WI38 (cell line): Measurements from ENCODE around the gene XRN1.
"Not testable (repeated sequence)": the region's sequence is repeated elsewhere in the genome, so short reads cannot be mapped to it uniquely, and the experiment has no call there.

Experiments
- H3K4me3 ChIP-seq: 2 replicates; pipeline ENCODE4 v1.5.1; 2011; ENCODE audit warnings: low read depth, mild to moderate bottlenecking, control low read depth, low read length
- TF ChIP-seq, protein P1 (sequence below): IDR thresholded peaks from 2 replicates; pipeline ENCODE4 v1.5.1; 2012; ENCODE audit warnings: low read depth, mild to moderate bottlenecking, control low read depth, low read length

Gene XRN1

DNA sequence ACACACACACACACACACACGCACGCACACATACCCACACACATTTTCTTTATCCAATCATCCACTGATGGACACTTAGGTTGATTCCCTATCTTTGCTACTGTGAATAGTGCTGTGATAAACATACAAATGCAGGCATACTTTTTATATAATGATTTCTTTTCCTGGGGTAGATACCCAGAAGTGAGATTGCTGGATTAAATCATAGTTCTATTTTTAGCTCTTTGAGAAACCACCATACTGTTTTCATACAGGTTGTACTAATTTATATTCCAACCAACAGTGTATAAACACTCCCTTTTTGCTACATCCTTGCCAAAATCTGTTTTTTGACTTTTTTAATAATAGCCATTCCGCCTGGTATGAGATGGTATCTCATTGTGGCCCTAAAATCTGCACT, 127.9 kb downstream of the XRN1 start:
- H3K4me3 ChIP-seq: no peak overlapping the region
- TF ChIP-seq, protein P1, sequence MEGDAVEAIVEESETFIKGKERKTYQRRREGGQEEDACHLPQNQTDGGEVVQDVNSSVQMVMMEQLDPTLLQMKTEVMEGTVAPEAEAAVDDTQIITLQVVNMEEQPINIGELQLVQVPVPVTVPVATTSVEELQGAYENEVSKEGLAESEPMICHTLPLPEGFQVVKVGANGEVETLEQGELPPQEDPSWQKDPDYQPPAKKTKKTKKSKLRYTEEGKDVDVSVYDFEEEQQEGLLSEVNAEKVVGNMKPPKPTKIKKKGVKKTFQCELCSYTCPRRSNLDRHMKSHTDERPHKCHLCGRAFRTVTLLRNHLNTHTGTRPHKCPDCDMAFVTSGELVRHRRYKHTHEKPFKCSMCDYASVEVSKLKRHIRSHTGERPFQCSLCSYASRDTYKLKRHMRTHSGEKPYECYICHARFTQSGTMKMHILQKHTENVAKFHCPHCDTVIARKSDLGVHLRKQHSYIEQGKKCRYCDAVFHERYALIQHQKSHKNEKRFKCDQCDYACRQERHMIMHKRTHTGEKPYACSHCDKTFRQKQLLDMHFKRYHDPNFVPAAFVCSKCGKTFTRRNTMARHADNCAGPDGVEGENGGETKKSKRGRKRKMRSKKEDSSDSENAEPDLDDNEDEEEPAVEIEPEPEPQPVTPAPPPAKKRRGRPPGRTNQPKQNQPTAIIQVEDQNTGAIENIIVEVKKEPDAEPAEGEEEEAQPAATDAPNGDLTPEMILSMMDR: no peak

DNA sequence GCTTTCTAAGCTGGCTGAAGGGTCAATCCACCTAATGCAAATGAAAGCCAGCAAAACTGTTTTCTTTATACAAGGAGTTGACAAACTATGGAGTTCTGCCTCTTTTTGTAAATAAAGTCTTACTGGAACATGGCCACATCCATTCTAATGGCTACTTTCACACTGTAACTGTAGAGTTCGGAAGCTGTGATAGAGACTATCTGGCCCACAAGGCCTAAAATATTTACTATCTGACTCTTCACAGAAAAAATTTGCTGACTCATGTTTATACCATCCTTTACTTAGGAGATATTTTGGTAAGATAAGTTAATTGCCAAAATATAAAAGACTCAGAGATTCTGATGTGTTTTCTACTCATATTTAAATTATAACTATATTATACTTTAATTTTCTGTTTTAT, 128.7 kb downstream of the XRN1 start:
- TF ChIP-seq, protein P1: no peak
- no peak overlapping the region for H3K4me3 ChIP-seq

DNA sequence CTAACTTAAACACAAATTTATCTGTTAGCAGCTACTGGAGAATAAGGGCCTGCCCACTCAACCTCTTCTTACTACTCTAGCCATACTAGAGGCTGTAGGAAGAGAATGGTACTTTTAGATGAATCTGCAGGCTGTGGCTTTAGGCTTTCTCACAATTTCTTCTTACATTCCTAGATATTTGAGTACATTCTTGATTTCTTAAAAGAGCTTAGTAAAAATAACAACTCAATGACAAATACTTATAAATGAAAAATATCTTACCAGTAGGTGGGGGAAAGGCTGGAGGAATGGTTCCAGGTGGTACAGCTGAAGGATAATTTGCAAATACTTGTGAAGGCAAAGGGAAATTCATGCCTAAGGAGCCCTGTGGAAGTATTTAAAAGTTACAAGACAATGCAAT, 129.5 kb downstream of the XRN1 start:
- TF ChIP-seq, protein P1: no peak
- no peak overlapping the region for H3K4me3 ChIP-seq

DNA sequence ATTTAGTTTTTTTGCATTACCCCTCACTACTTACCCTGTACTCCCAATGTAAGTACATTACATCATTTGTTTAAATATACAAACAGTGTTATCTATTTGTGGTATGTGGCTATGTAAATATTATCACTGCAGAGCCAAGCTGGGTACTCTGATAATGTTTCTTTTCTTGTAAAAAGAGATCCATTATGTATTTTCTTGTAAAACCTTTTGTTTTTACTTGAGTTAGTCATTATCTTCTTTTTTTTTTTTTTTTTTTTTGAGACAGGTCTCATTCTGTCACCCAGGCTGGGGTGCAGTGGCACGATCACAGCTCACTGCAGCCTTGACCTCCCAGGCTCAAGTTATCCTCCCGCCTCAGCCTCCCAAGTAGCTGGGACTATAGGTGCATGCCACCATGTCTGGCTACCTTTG, 131.9 kb downstream of the XRN1 start:
- H3K4me3 ChIP-seq: not testable (repeated sequence)

DNA sequence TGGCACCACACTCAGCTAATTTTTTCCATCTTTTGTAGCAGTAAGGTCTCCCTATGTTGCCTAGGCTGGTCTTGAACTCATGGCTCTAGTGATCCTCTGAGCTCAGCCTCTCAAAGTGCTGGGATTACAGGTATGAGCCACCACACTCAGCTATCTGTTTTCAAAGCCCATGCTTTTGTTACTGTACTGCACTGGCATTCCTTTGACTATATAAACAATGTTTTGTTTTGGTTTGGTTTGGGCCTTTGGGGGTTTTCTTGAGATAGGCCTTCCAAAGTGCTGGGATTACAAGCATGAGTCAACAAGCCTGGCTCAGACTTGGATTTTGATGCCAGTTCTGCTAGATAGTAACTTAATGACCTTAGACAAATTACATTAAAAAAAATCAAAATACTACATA, 132.8 kb downstream of the XRN1 start:
- TF ChIP-seq, protein P1: no peak
- H3K4me3 ChIP-seq: no peak overlapping the region

DNA sequence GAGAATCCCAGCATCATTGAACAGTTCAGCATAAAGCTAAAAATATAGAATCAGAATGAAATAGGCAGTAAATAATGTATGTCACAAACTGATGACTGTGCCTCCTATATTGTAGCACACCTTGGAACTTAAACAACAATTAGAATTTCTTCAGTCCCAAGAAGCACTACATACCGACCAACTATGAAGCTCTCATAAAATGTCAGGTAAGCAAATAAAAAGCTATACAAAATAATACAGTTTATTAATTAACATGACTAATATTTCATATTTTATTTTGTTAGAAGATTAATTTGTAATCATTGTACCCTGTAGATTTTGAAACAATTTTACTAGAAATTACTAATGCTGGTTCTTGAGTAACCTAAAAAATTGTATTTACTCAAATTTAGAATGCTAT, 137.4 kb downstream of the XRN1 start:
- H3K4me3 ChIP-seq: no peak overlapping the region
- TF ChIP-seq, protein P1: no peak

DNA sequence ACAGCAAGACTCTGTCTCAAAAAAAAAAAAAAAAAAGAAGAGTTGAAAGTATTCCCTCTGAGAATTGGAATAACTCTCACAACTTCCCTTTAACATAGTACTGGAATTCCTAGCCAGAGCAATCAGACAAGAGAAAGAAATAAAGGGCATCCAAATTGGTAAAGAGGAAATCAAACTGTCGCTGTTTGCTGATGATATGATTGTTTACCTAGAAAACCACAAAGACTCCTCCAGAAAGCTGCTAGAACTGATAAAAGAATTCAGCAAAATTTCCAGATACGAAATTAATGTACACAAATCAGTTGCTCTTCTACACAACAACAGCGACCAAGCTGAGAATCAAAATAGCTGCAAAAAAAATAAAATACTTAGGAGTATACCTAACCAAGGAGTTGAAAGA, 145.0 kb downstream of the XRN1 start:
- H3K4me3 ChIP-seq: not testable (repeated sequence)

DNA sequence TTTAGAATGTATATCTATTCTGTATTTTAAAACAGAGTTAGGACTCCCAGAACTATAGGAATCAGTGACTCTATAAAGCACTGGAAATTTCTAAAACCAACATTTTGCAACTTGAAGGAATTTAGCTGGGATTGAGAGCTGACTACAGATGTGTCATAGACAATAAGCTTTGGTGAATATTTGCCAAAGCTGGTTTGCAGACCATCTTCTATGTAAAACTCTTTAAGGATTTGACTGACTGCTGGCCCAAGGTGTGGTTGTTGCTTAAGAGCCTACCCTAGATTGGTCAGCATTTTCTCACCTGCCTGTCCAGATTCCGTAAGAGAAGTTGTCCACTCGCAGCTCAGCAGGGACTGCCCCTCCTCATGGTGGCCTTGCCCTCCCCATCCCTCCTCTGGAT, 149.2 kb downstream of the XRN1 start:
- H3K4me3 ChIP-seq: no peak overlapping the region
- TF ChIP-seq, protein P1: no peak

DNA sequence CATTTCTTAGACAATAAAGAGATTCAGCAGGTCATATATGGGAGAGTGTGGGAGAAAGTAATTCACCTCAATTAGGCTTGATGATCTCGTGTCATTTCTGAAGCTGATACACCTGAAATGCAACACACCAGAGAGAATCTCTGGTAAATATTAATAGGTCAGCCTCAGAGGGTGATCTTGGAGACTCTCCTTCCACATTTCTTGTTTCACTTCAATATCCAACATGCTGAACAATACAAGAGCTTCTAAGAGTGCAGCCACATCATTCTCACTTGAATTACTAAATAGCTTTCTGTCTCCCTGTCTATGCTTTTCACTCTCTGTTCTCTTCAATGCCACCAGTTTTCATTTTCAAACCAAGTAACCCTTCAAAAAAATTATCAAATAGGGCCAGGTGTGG, 151.3 kb downstream of the XRN1 start:
- no peak overlapping the region for H3K4me3 ChIP-seq
- TF ChIP-seq, protein P1: no peak
